GM12878 (cell line): ENCODE data around the gene LYPLA2. TPM values are rescaled to one million over a fixed set of nuclear protein-coding genes. Genes with fewer than 3 reads are reported as not detected.

Source experiments
- ATF2 ChIP-seq: IDR thresholded peaks from 2 replicates; pipeline ENCODE4 v1.6.1; 2012; ENCODE audit warnings: low read length, inconsistent platforms
- ATF7 ChIP-seq: fragments of 450-650 bp; IDR thresholded peaks from 2 replicates; pipeline ENCODE4 v1.6.1; 2016; ENCODE audit warnings: low read depth, mild to moderate bottlenecking
- BMI1 ChIP-seq: fragments of 450-650 bp; IDR thresholded peaks from 2 replicates; pipeline ENCODE4 v1.6.1; 2016; ENCODE audit warnings: mild to moderate bottlenecking, moderate library complexity, borderline replicate concordance
- CREB1 ChIP-seq: IDR thresholded peaks from 2 replicates; pipeline ENCODE4 v1.6.1; 2012; ENCODE audit warnings: low read depth, mild to moderate bottlenecking, inconsistent platforms
- EGR1 ChIP-seq, 2 experiments: IDR thresholded peaks; 1 replicate in 1 of 2; 2 replicates in 1 of 2; pipeline ENCODE4 v1.6.1; 2011 to 2012; ENCODE audit warnings: low read depth in 2 of 2, low read length in 2 of 2, borderline replicate concordance in 1 of 2, mild to moderate bottlenecking in 1 of 2, moderate library complexity in 1 of 2
- HDGF ChIP-seq: fragments of 450-650 bp; IDR thresholded peaks from 2 replicates; pipeline ENCODE4 v1.6.1; 2016; ENCODE audit warnings: antibody characterized with exemption
- KAT2A ChIP-seq: conservative IDR thresholded peaks from 2 replicates; pipeline ENCODE4 v1.6.1; 2011; ENCODE audit warnings: low read depth, low read length; ENCODE audit not compliant: control insufficient read depth
- NFYA ChIP-seq: IDR thresholded peaks from 2 replicates; pipeline ENCODE4 v1.6.1; 2011; ENCODE audit warnings: low read depth, mild to moderate bottlenecking, low read length, improper control_type of control experiment, borderline replicate concordance
- SPI1 ChIP-seq: IDR thresholded peaks from 2 replicates; pipeline ENCODE4 v1.6.1; 2011; ENCODE audit warnings: low read depth, mild to moderate bottlenecking, low read length, moderate library complexity, borderline replicate concordance; ENCODE audit not compliant: insufficient read depth
- ZNF384 ChIP-seq: IDR thresholded peaks from 2 replicates; pipeline ENCODE4 v1.6.1; 2012; ENCODE audit warnings: low read depth, mild to moderate bottlenecking, low read length, improper control_type of control experiment, borderline replicate concordance
- ZNF592 ChIP-seq: fragments of 450-650 bp; IDR thresholded peaks from 2 replicates; pipeline ENCODE4 v1.6.1; 2017; ENCODE audit warnings: mild to moderate bottlenecking, moderate library complexity
- polyA plus RNA-seq, 11 experiments: library from polyadenylated mRNA; depleted of rRNA in 4 of 11; unstranded in 6 of 11; stranded (reverse) in 5 of 11; fragments of >200 nt; fragmentation: Nextera tagmentation in 4 of 11; fragmentation: Illumina TruSeq in 1 of 11; extraction: Ambion mirVana in 4 of 11; extraction: Trizol in 1 of 11; gene quantifications; 1 replicate in 1 of 11; 2 replicates in 10 of 11; pipeline versions ENCODE4 v1.2.1 to v1.2.3, GENCODE V29; 2011 to 2016; ENCODE audit warnings: inconsistent platforms in 2 of 11, missing spikeins in 2 of 11, low read depth in 1 of 11
- total RNA-seq, 4 experiments: library from RNA; depleted of rRNA in 3 of 4; stranded (reverse); fragments of >200 nt in 3 of 4; fragmentation: Illumina TruSeq in 1 of 4; extraction: Trizol in 1 of 4; gene quantifications; 2 replicates each; pipeline versions ENCODE4 v1.2.1 to v1.2.3, GENCODE V29; 2013 to 2021
- TF ChIP-seq, protein P1 (sequence below): fragments of 450-650 bp; IDR thresholded peaks from 2 replicates; pipeline ENCODE4 v1.6.1; 2017; ENCODE audit warnings: antibody characterized with exemption, mild to moderate bottlenecking, moderate library complexity
- TF ChIP-seq, protein P2 (sequence below): IDR thresholded peaks from 2 replicates; pipeline ENCODE4 v1.6.1; 2012; ENCODE audit warnings: low read depth, low read length, improper control_type of control experiment
- TF ChIP-seq, protein P3 (sequence below): fragments of 150-350 bp; IDR thresholded peaks from 2 replicates; pipeline ENCODE4 v1.6.1; 2016; ENCODE audit warnings: low read depth, low read length
- TF ChIP-seq, protein P4 (sequence below): fragments of 450-650 bp; IDR thresholded peaks from 2 replicates; pipeline ENCODE4 v1.6.1; 2017; ENCODE audit warnings: mild to moderate bottlenecking

LYPLA2 gene
- total and polyA plus RNA-seq, 10 of the 15 experiments (the other 5 are each of a cell fraction or from before 2014, with no cell fraction given), result 2.7 to 129 (median 62.3) TPM

DNA sequence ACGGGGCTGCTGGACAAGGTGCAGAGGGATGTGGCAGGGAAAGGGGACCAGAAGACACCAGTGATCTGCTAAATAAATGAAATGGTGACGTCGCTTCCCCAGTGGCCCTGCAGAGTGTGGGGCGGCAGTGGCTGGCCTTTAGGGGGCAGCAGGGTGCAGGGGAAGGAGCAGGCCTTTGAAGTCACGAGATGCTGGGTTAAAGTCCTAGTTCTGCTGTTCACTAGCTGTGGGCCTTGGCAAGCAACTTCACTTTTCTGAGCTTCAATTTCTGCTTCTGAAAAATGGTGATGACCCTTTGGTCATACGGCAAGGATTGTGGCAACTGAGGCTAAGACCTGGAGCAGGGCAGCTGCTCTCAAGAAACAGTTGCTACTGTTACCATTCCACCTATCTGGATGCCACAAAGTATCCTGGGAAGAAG, 18.8 kb downstream of the LYPLA2 start (continued):
- TF ChIP-seq HDGF, result no peak
- TF ChIP-seq, protein P1, sequence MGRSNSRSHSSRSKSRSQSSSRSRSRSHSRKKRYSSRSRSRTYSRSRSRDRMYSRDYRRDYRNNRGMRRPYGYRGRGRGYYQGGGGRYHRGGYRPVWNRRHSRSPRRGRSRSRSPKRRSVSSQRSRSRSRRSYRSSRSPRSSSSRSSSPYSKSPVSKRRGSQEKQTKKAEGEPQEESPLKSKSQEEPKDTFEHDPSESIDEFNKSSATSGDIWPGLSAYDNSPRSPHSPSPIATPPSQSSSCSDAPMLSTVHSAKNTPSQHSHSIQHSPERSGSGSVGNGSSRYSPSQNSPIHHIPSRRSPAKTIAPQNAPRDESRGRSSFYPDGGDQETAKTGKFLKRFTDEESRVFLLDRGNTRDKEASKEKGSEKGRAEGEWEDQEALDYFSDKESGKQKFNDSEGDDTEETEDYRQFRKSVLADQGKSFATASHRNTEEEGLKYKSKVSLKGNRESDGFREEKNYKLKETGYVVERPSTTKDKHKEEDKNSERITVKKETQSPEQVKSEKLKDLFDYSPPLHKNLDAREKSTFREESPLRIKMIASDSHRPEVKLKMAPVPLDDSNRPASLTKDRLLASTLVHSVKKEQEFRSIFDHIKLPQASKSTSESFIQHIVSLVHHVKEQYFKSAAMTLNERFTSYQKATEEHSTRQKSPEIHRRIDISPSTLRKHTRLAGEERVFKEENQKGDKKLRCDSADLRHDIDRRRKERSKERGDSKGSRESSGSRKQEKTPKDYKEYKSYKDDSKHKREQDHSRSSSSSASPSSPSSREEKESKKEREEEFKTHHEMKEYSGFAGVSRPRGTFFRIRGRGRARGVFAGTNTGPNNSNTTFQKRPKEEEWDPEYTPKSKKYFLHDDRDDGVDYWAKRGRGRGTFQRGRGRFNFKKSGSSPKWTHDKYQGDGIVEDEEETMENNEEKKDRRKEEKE, result no peak
- TF ChIP-seq, protein P2, sequence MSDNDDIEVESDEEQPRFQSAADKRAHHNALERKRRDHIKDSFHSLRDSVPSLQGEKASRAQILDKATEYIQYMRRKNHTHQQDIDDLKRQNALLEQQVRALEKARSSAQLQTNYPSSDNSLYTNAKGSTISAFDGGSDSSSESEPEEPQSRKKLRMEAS, result 0 out of 2 replicates have a peak, but pooled peaks have one; percentile 15
- TF ChIP-seq, protein P3, sequence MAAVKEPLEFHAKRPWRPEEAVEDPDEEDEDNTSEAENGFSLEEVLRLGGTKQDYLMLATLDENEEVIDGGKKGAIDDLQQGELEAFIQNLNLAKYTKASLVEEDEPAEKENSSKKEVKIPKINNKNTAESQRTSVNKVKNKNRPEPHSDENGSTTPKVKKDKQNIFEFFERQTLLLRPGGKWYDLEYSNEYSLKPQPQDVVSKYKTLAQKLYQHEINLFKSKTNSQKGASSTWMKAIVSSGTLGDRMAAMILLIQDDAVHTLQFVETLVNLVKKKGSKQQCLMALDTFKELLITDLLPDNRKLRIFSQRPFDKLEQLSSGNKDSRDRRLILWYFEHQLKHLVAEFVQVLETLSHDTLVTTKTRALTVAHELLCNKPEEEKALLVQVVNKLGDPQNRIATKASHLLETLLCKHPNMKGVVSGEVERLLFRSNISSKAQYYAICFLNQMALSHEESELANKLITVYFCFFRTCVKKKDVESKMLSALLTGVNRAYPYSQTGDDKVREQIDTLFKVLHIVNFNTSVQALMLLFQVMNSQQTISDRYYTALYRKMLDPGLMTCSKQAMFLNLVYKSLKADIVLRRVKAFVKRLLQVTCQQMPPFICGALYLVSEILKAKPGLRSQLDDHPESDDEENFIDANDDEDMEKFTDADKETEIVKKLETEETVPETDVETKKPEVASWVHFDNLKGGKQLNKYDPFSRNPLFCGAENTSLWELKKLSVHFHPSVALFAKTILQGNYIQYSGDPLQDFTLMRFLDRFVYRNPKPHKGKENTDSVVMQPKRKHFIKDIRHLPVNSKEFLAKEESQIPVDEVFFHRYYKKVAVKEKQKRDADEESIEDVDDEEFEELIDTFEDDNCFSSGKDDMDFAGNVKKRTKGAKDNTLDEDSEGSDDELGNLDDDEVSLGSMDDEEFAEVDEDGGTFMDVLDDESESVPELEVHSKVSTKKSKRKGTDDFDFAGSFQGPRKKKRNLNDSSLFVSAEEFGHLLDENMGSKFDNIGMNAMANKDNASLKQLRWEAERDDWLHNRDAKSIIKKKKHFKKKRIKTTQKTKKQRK, result no peak
- TF ChIP-seq ATF2, result 0 out of 2 replicates have a peak, but pooled peaks have one; percentile 29
- TF ChIP-seq CREB1, result peak; percentile 60; the same call in 1 of the 2 replicates
- no peak for TF ChIP-seq SPI1
- TF ChIP-seq NFYA, result no peak
- no peak for TF ChIP-seq EGR1 (IDR thresholded peaks at IDR 0.05; ENCODE audit: borderline replicate concordance in 1 of 2, low read depth in 2 of 2, low read length in 2 of 2)
- TF ChIP-seq ZNF592, result 0 out of 2 replicates have a peak, but pooled peaks have one; percentile 36
- no peak for TF ChIP-seq BMI1
- peak; percentile 93 for TF ChIP-seq ATF7
- TF ChIP-seq ZNF384, result no peak
- no peak for TF ChIP-seq KAT2A
- TF ChIP-seq, protein P4, sequence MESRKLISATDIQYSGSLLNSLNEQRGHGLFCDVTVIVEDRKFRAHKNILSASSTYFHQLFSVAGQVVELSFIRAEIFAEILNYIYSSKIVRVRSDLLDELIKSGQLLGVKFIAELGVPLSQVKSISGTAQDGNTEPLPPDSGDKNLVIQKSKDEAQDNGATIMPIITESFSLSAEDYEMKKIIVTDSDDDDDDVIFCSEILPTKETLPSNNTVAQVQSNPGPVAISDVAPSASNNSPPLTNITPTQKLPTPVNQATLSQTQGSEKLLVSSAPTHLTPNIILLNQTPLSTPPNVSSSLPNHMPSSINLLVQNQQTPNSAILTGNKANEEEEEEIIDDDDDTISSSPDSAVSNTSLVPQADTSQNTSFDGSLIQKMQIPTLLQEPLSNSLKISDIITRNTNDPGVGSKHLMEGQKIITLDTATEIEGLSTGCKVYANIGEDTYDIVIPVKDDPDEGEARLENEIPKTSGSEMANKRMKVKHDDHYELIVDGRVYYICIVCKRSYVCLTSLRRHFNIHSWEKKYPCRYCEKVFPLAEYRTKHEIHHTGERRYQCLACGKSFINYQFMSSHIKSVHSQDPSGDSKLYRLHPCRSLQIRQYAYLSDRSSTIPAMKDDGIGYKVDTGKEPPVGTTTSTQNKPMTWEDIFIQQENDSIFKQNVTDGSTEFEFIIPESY, result no peak
